Measurements from ENCODE around the gene PALMD.

GRCh38 chr1:99650030-99650429, 4.1 kb downstream of the PALMD start:
- TF ChIP-seq POLR2AphosphoS5 (IDR thresholded peaks at IDR 0.05; ENCODE audit: low read depth) (no peak), CTCF (IDR thresholded peaks at IDR 0.05; ENCODE audit: insufficient read depth, low read length) (no peak), REST (IDR thresholded peaks at IDR 0.05; ENCODE audit: insufficient replicate concordance, low read depth) (no peak)
